HTR-8/SVneo (cell line): ENCODE results near the gene ZNF777.
"Not testable (repeated sequence)": the region's sequence is repeated elsewhere in the genome, so short reads cannot be mapped to it uniquely, and the experiment has no call there.

Experiments
- DNase-seq: peaks from one replicate; pipeline ENCODE4 v3.0.0; 2011; ENCODE audit warnings: low spot score, mixed read lengths; ENCODE audit not compliant: insufficient read length
- FAIRE-seq: peaks from 2 replicates; lab custom pipeline; 2011; peaks lifted over from hg19 to GRCh38; lab: Jason Lieb, UNC

The ZNF777 gene

GRCh38 chr7:149455175-149455950 is 5.5 kb downstream of the ZNF777 start:
- FAIRE-seq (no peak), DNase-seq (no peak)

GRCh38 chr7:149454750-149455149 is 6.1 kb downstream of the ZNF777 start:
- DNase-seq (no peak), FAIRE-seq (no peak)

DNA sequence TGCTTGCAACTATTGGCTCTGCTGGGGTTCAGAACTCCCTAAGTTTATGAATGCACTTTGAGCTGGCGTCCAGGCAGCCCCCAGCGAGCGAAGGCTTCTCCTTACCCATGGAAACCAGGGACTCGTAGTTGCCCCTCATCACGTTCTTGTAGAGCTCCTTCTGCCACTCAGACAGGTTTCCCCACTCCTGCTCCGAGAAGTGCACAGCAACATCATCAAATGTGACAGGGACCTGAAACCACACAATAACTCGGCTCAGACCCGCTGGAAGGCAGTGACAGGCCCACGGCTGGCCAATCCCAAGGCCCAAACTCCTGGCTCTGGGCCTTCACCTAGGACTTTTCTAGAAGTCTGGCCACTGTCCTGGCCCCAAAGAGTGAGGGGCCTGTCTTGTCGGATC is 6.9 kb downstream of the ZNF777 start:
- FAIRE-seq (no peak), DNase-seq (no peak)

- FAIRE-seq (no peak), DNase-seq (no peak)
Observed at GRCh38 chr7:149450821-149451220, 10.0 kb downstream of the ZNF777 start.

DNA sequence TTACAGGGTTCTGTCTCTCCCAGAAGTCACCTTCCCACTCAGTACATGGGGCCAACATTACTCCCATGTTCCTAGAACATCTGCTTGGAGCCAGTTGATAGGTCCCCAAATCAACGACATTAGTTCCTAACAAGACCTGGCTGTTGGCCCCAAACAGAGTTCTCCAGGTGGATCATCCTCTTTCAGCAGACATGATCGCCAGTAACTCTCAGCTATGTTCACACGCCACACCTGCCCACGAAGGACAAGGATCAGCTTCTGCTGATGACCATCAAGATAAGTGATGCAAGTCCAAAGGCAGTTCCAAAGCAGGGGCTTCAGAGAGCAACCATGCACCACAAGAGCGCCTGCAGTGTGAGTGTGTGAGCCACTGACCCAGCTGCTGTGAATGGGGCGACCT is 11.0 kb downstream of the ZNF777 start:
- DNase-seq (no peak), FAIRE-seq (no peak)

GRCh38 chr7:149448961-149449360 is 11.9 kb downstream of the ZNF777 start:
- no peak for DNase-seq
- no peak for FAIRE-seq

DNA sequence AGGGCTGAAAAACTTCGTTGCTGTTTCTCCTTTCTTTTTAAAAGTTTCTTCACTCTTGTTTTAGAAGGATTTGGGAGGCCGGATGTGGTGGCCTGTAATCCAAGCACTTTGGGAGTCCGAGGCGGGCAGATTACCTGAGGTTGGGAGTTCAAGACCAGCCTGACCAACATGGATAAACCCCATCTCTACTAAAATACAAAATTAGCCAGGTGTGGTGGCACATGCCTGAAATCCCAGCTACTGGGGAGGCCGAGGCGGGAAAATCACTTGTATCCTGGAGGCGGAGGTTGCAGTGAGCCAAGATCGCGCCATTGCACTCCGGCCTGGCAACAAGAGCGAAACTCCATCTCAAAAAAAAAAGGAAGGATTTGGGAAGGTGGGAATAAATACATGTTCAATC is 14.8 kb downstream of the ZNF777 start:
- not testable (repeated sequence) for FAIRE-seq, DNase-seq

- DNase-seq: no peak
- no peak for FAIRE-seq
Observed at GRCh38 chr7:149444287-149444686, 16.6 kb downstream of the ZNF777 start.

- no peak for DNase-seq
- FAIRE-seq: no peak
Observed at GRCh38 chr7:149443523-149443922, 17.3 kb downstream of the ZNF777 start.

GRCh38 chr7:149442924-149443323 is 17.9 kb downstream of the ZNF777 start:
- FAIRE-seq (no peak), DNase-seq (no peak)

GRCh38 chr7:149440222-149440621 is 20.6 kb downstream of the ZNF777 start:
- no peak for DNase-seq

DNA sequence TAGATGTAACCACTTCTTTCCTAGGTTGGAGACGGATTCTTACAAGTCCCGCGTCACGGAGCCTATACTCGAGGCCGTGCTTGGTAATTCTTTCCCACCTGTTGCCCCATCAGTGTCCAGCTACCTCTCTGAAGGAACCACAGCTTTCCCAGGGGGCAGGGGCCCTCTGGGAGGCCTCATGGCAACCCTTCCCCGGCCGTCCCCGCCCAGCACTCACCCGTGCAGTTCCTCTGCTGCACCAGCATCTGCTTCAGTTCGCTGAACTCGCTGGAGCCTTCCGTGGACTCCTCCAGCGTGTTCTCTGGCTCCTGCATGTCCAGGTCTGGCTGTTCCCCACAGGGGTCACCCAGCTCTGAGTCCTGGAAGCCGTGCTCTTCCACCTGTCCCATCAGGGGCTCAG is 24.5 kb downstream of the ZNF777 start:
- DNase-seq (no peak), FAIRE-seq (no peak)

More at GRCh38 chr7:149440222-149440621, 20.6 kb downstream of the ZNF777 start:
- no peak for FAIRE-seq

- no peak for FAIRE-seq
- DNase-seq: no peak
Observed at GRCh38 chr7:149433124-149433523, 27.7 kb downstream of the ZNF777 start.

- DNase-seq (no peak), FAIRE-seq (no peak)
Observed at GRCh38 chr7:149432121-149432691, 28.7 kb downstream of the ZNF777 start.

GRCh38 chr7:149431486-149432120 is 29.3 kb downstream of the ZNF777 start:
- no peak for FAIRE-seq
- DNase-seq: no peak

- DNase-seq (no peak), FAIRE-seq (no peak)
Observed at GRCh38 chr7:149430192-149430591, 30.7 kb downstream of the ZNF777 start.

- no peak for FAIRE-seq
- no peak for DNase-seq
Observed at GRCh38 chr7:149427893-149428292, 33.0 kb downstream of the ZNF777 start.

DNA sequence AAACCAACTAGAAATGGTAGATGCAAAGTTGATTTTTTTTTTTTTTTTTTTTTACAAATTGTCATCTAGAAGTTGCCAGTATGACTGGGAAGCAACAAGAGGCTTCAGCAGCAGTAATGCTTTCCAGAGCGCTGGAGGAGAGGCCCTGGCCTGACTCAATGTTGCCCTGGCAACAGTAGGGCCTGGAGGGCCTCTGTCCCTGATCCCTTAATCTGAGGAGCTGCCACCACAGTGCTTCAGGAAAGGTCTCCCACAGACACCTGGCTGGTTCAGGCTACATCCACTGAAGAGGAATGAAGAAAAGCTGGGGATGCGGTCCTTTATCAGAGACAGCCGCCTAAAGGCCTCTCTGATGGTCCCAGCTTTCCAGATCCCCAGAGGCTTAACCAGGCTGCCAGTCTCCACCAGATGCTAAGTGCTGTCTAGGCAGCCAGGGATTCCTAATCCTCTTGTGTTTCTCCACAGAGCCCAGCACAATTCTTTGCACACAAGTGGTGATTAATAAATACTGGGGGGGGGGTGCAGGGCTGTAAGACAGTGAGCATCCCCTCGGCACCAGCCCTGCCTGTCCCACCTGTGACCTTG is 33.7 kb downstream of the ZNF777 start:
- FAIRE-seq (no peak), DNase-seq (no peak)

GRCh38 chr7:149423449-149424110 is 37.3 kb downstream of the ZNF777 start:
- DNase-seq (no peak), FAIRE-seq (no peak)

DNA sequence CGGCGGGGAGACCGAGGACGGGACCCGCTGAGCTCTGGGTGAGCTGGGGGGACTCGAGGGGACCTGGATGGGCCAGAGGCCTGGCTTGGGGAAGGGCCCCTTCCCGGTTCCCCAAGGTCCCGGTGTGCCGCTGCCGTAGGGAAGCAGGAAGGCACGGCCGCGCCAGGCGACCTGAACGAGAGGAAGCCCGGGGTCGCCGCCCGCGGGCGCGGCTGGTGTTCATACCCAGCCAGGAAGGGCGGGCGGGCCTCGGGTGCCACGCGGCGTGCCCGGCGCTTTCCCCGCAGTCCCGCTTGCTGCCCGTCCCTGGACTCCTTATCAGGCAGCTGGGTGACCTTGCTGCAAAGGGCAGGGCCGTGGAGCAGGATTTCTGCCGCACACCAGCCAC is 38.0 kb downstream of the ZNF777 start:
- FAIRE-seq: no peak
- no peak for DNase-seq
